Effector memory CD4-positive, alpha-beta T cell (primary cell): ENCODE measurements around the gene MGLL.

ENCODE experiments used
- DNase-seq, 3 donors: peaks; one replicate each; pipeline ENCODE4 v3.0.0-alpha.2; 2020
- H3K27ac ChIP-seq: 2 replicates; pipeline ENCODE4 v1.7.0; 2013; ENCODE audit warnings: mild to moderate bottlenecking, low read length, moderate library complexity; ENCODE audit not compliant: insufficient read depth, poor library complexity, severe bottlenecking
- H3K27me3 ChIP-seq: replicated peaks from 2 replicates; pipeline ENCODE4 v1.7.0; 2013; ENCODE audit warnings: mild to moderate bottlenecking, low read length; ENCODE audit not compliant: insufficient read depth, control insufficient read depth, poor library complexity, severe bottlenecking
- H3K36me3 ChIP-seq: 2 replicates; pipeline ENCODE4 v1.7.0; 2013; ENCODE audit warnings: mild to moderate bottlenecking, low read length, moderate library complexity; ENCODE audit not compliant: control insufficient read depth, insufficient read depth
- H3K4me1 ChIP-seq: 2 replicates; pipeline ENCODE4 v1.7.0; 2013; ENCODE audit warnings: low read length, mild to moderate bottlenecking; ENCODE audit not compliant: control insufficient read depth, insufficient read depth, poor library complexity, severe bottlenecking
- H3K4me3 ChIP-seq: 2 replicates; pipeline ENCODE4 v1.7.0; 2013; ENCODE audit warnings: low read length, low read depth, mild to moderate bottlenecking; ENCODE audit not compliant: insufficient read depth, poor library complexity, severe bottlenecking
- H3K9me3 ChIP-seq: 2 replicates; pipeline ENCODE4 v1.7.0; 2013; ENCODE audit warnings: mild to moderate bottlenecking, low read length, moderate library complexity; ENCODE audit not compliant: control insufficient read depth

The MGLL gene

DNA sequence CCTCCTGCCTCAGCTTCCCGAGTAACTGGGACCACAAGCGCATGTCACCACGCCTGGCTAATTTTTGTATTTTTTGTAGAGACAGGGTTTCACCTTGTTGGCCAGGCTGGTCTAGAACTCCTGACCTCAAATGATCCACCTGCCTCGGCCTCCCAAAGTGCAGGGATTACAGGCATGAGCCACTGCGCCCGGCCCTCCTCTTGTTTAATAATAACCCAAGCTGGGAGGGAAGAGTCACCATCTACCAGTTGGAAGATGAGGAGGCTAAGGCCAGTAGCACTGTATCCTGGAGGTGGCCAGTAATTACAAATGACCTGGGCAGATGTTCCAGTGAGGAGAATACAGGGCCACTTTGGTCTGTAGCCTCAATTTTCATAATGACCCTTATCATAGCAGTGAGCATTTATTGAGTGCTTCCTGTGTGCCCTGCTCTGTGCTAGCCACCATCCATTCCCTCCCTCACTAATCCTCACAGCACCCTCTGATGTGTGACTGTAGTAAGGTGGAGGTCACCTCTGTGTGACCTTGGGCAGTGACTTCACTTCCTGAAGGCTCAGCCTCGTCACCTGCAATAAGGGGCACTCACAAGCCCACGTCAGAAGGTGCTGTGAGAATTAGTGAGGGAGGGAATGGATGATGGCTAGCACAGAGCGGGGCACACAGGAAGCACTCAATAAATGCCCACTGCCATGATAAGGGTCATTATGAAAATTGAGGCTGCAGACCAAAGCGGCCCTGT, 85.3 kb downstream of the MGLL start:
- H3K4me1 ChIP-seq = no peaks in the 10 kb centered on the region
- no peaks in the 10 kb centered on the region for H3K36me3 ChIP-seq
- no peak overlapping the region for H3K27ac ChIP-seq
- DNase-seq = no peak
- H3K9me3 ChIP-seq = no peaks in the 10 kb centered on the region
- no peaks in the 10 kb centered on the region for H3K27me3 ChIP-seq
- no peak overlapping the region for H3K4me3 ChIP-seq

DNA sequence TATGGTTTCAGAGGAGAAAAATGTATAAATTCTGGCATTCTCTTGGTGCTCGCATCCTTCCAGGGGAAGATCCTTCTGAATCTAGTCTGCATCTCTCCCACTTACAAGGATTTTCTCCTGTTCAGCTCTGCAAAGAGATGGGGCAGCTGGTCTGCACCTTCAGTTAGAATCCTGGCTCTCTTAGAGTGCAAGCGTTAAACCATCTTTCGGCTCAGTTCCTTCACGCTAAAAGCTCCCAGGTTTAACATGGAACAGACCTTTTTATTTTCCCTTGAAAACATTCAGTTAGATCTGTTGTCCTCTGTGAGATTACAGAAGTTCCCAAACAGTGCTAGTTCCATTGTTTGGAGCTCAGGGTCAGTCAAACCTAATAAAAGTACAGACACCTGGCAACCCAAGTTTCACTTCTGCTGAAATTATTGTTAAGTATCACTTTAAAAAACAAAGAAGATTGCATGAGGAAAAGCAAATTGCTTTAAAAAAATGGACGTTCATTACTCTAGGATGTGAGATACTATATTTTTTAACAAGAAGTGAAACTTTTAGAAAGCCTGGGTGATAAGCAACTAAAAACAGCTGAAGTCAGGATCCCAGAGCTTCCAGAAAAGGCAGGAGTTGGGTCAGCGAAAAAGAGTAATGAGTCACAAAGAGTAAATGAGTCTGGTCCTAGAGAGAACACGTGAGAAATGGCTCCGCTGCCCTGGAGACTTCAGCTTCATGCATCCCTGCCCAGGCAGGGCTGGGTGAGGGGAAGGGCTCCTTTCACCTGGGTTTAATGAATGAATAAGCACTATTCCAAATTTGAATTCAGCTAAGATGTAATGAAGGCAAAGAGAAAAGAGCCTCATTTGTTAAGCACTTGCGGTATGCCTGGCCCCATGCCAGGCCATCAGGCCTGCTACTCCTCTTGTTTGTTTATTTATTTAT, 86.3 kb downstream of the MGLL start:
- Histone ChIP-seq H3K27me3 (no peaks in the 10 kb centered on the region), H3K9me3 (no peaks in the 10 kb centered on the region), H3K4me3 (no peak overlapping the region), H3K27ac (no peak overlapping the region), H3K4me1 (no peaks in the 10 kb centered on the region), H3K36me3 (no peaks in the 10 kb centered on the region)
- DNase-seq = no peak

DNA sequence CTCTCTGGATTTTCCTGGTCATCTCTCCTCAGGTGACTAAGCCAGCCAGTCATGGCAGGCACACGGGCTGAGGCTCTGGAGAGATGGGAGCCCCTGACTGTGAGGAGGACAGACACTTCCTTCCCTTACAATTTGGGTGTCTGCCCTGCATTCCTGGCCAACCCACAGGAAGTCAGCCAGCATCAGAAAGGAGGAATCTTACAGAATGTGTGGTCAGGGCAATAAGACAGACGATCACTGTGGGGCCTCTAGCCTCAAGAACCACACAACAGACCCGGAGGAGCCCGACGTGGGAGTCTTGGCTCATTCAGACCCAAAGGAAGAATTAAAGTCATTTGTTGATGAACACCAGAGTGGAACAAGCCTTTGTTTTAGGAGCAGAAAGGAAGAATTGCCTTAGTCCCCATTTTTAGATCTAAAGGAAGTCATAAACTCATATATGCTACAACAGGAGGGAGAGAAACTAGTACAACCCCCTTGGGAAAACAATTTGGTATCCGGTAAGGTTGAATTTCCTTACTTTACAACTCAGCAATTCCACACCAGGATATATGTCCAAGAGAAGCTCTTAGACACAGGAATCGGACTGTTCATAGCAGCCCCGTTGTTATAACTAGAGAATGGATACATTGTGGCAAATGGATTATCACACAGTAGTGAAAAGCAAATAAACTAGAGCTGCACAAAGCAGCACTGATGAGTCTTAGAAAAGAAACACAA, 87.4 kb downstream of the MGLL start:
- H3K36me3 ChIP-seq = no peaks in the 10 kb centered on the region
- H3K27ac ChIP-seq = no peak overlapping the region
- H3K9me3 ChIP-seq = no peaks in the 10 kb centered on the region
- no peaks in the 10 kb centered on the region for H3K27me3 ChIP-seq
- no peaks in the 10 kb centered on the region for H3K4me1 ChIP-seq
- no peak overlapping the region for H3K4me3 ChIP-seq
- no peak for DNase-seq

DNA sequence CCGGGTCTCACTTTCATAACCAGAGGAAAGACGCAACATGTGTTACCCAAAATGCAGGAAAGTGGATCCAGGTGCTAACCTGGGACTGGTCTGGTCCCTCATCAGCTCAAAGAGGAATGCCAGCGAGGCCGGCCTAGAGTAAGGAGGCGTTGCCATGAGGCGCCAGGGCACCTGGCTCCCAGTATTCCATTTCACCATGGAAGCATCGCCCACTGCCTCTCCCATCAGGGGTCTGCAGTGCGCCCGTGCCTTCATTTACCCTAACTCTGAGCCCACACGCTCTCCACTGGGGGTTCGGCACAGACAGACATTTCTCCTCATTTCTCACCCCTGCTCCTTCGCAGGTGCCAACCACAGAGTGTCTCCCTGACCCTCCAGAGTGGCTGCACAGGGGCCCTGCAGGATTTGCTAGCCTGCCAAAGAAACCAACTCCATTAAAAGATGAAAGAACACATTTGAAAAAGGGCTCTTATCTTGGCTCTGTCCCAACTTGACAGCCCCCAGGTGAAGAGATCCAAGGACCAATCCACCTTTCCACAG, 88.1 kb downstream of the MGLL start:
- Histone ChIP-seq H3K4me3 (no peak overlapping the region), H3K27ac (no peak overlapping the region)

DNA sequence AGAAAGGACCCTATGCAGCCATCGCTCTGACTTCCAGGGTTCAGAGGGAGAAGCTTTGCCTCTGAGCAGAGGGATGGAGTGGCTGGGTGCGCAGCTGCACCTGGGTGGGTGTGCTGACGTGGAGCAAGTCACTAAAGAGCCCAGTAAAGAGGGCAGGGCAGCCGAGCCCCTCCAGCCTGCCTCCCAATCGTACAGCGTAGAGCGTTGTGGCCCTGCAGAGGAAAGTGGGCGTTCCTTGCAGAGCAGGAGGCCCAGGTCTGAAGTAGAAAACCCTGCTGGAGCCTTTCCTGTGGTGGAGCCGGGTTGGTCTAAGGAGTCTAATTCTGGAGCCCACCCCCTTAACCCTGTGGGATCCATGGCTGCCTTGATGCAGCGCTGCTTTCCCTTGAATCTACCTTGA, 88.5 kb downstream of the MGLL start:
- no peak for DNase-seq
- no peak overlapping the region for H3K27ac ChIP-seq
- H3K9me3 ChIP-seq = no peaks in the 10 kb centered on the region
- H3K27me3 ChIP-seq = no peaks in the 10 kb centered on the region
- H3K4me1 ChIP-seq = no peaks in the 10 kb centered on the region
- H3K36me3 ChIP-seq = no peaks in the 10 kb centered on the region
- H3K4me3 ChIP-seq = no peak overlapping the region

More for the DNA sequence above, 88.1 kb downstream of the MGLL start:
- Histone ChIP-seq H3K27me3 (no peaks in the 10 kb centered on the region), H3K36me3 (no peaks in the 10 kb centered on the region), H3K9me3 (no peaks in the 10 kb centered on the region), H3K4me1 (no peaks in the 10 kb centered on the region)
- DNase-seq = no peak

DNA sequence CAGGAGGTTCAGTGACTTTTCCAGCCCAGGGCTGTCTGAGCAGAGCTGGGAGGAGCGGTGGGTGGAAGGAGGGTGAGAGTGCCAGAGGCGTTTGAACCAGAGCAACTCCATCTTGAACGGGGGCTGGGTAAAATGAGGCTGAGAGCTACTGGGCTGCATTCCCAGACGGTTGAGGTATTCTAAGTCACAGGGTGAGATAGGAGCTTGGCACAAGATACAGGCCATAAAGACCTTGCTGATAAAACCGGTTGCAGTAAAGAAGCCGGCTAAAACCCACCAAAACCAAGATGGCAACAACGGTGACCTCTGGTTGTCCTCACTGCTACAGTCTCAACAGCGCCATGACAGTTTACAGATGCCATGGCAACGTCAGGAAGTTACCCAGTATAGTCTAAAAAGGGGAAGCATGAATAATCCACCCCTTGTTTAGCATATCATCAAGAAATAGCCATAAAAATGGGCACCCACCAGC, 89.4 kb downstream of the MGLL start:
- H3K4me3 ChIP-seq = no peak overlapping the region
- H3K27ac ChIP-seq = no peak overlapping the region
- H3K4me1 ChIP-seq = no peaks in the 10 kb centered on the region
- no peaks in the 10 kb centered on the region for H3K9me3 ChIP-seq
- H3K36me3 ChIP-seq = no peaks in the 10 kb centered on the region
- no peak for DNase-seq
- H3K27me3 ChIP-seq = no peaks in the 10 kb centered on the region

DNA sequence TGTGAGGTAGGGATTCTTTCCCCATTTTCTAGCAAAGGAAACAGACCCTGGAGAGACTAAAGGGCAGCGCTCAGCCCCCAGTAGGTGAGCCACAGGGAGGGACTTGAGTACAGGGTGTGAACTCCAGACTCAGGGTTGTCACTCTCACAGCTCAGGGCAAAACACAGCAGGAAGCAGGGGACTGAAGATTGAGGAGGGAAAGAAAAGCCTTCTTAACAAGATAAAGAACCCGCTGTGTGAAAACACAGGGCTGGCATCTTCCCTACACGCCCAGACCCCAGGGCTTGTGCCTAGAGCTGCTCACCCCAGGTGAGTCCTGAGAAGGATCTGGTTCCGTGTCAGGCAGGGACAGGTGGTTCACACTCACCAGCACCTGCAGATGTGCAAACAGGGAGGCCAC, 90.0 kb downstream of the MGLL start:
- no peaks in the 10 kb centered on the region for H3K4me1 ChIP-seq
- no peak overlapping the region for H3K27ac ChIP-seq
- H3K36me3 ChIP-seq = no peaks in the 10 kb centered on the region
- no peak for DNase-seq
- H3K27me3 ChIP-seq = no peaks in the 10 kb centered on the region
- no peaks in the 10 kb centered on the region for H3K9me3 ChIP-seq
- no peak overlapping the region for H3K4me3 ChIP-seq

DNA sequence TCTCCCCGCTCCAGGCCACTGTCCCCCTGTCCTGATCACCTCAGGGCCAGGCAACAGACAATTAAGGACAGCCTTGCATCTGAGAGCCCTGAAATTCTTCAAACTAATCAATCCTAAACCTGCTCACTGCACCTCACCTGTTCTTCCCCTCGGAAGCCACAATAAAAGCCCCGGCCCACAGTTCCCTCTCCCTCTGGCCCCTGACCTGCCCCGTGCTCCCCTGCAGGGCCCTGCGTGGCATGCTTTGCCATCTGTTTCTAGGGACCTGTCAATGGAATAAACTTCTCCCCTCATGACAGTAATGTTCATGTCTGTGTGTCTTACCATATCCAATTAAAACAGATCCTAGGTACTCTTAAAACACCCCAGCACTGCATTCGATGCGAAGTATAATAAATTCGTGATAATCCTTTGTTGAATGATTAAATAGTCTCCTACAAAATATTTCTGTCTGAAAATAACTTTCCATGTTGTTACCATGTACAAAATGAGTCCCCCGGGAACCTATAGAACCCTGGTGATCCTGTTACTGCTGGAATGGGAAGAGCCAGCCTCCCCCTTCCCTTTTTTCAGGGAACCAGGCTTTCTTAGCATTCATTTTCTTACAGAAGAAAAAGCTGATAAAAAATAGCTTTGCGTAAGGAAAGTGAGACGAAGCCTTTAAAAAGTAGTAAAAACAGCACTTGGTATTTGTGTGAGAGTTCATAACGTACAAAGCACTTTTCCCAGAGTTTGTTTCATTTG, 90.6 kb downstream of the MGLL start:
- no peak for DNase-seq
- H3K4me3 ChIP-seq = no peak overlapping the region
- H3K27me3 ChIP-seq = no peaks in the 10 kb centered on the region
- no peaks in the 10 kb centered on the region for H3K36me3 ChIP-seq
- no peak overlapping the region for H3K27ac ChIP-seq
- H3K9me3 ChIP-seq = no peaks in the 10 kb centered on the region
- H3K4me1 ChIP-seq = no peaks in the 10 kb centered on the region

DNA sequence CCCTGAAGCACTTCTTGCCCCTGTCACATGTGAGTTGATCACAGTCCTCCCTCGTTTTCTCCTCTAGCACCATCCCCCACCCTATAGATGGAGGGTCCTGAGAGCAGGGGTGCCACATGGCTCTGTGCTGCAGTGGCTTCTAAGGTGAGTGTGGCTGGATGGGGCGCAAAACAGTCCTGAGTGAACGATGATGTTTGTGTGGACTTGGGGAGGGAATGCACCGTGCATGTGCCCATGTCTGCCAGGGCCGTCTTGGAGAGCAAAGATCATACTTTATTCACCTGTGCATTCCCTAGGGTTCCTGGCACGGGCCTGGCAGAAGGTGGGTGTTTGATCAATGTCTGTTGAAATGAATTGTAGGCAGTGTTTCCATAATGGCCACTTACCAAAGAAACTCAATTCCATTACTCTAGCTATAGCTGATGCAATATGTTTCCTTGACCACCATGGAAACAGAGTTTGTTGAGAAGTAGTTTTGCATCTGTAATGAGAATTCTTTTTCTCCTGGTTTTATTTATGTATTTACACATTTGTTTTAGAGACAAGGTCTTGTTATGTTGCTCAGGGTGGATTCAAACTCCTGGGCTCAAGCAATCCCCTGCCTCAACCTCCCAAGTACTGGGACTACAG, 91.5 kb downstream of the MGLL start:
- no peaks in the 10 kb centered on the region for H3K4me1 ChIP-seq

More for the DNA sequence above, 91.5 kb downstream of the MGLL start:
- H3K27me3 ChIP-seq = no peaks in the 10 kb centered on the region
- DNase-seq = no peak
- no peak overlapping the region for H3K27ac ChIP-seq
- no peaks in the 10 kb centered on the region for H3K9me3 ChIP-seq
- H3K4me3 ChIP-seq = no peak overlapping the region
- H3K36me3 ChIP-seq = no peaks in the 10 kb centered on the region
